Liver (tissue), 3 donors: ENCODE data around the gene PCYT2.

Source experiments
- ATF3 ChIP-seq: IDR thresholded peaks from 2 replicates; pipeline ENCODE4 v1.6.1; 2016; ENCODE audit warnings: antibody characterized with exemption
- JUND ChIP-seq, 2 donors: IDR thresholded peaks; 2 replicates each; pipeline ENCODE4 v1.6.1; 2016; ENCODE audit warnings: antibody characterized with exemption in 2 of 2
- MAX ChIP-seq: IDR thresholded peaks from 2 replicates; pipeline ENCODE4 v1.6.1; 2016; ENCODE audit warnings: antibody characterized with exemption
- RXRA ChIP-seq, 2 donors: IDR thresholded peaks; 2 replicates each; pipeline ENCODE4 v1.6.1; 2017 to 2018; ENCODE audit warnings: antibody characterized with exemption in 2 of 2, mild to moderate bottlenecking in 1 of 2
- SP1 ChIP-seq: IDR thresholded peaks from 2 replicates; pipeline ENCODE4 v1.6.1; 2018; ENCODE audit warnings: antibody characterized with exemption, mild to moderate bottlenecking
- TAF1 ChIP-seq: conservative IDR thresholded peaks from 2 replicates; pipeline ENCODE4 v1.6.1; 2016; ENCODE audit warnings: antibody characterized with exemption, mild to moderate bottlenecking
- YY1 ChIP-seq: IDR thresholded peaks from 2 replicates; pipeline ENCODE4 v1.6.1; 2016; ENCODE audit warnings: antibody characterized with exemption, mild to moderate bottlenecking
- ZBTB33 ChIP-seq: IDR thresholded peaks from 2 replicates; pipeline ENCODE4 v1.6.1; 2016; ENCODE audit warnings: antibody characterized with exemption
- TF ChIP-seq, protein P1 (sequence below): fragments of 150-350 bp; IDR thresholded peaks from 2 replicates; pipeline ENCODE4 v1.5.1; 2017; ENCODE audit warnings: improper control_type of control experiment, low read depth, low read length; ENCODE audit not compliant: missing input control
- donor health status: healthy.
- donor health status: healthy.

GRCh38 chr17:81914103-81914850, 3.1 kb upstream of the PCYT2 start:
- TF ChIP-seq, protein P1, sequence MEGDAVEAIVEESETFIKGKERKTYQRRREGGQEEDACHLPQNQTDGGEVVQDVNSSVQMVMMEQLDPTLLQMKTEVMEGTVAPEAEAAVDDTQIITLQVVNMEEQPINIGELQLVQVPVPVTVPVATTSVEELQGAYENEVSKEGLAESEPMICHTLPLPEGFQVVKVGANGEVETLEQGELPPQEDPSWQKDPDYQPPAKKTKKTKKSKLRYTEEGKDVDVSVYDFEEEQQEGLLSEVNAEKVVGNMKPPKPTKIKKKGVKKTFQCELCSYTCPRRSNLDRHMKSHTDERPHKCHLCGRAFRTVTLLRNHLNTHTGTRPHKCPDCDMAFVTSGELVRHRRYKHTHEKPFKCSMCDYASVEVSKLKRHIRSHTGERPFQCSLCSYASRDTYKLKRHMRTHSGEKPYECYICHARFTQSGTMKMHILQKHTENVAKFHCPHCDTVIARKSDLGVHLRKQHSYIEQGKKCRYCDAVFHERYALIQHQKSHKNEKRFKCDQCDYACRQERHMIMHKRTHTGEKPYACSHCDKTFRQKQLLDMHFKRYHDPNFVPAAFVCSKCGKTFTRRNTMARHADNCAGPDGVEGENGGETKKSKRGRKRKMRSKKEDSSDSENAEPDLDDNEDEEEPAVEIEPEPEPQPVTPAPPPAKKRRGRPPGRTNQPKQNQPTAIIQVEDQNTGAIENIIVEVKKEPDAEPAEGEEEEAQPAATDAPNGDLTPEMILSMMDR: no peak
- TF ChIP-seq ZBTB33: no peak
- no peak for TF ChIP-seq ATF3
- TF ChIP-seq TAF1: no peak
- TF ChIP-seq SP1: no peak
- TF ChIP-seq YY1: no peak
- TF ChIP-seq JUND (IDR thresholded peaks at IDR 0.05): no peak
- no peak for TF ChIP-seq MAX
- no peak for TF ChIP-seq RXRA (IDR thresholded peaks at IDR 0.05)
